GM23338 (cell line): ENCODE data around the gene GPR61. TPM values are rescaled to one million over a fixed set of nuclear protein-coding genes. Genes with fewer than 3 reads are reported as not detected.

Experiments
- ATAC-seq: fragments of 200-7000 bp; cut with Tn5 transposase; 3 replicates; pipeline ENCODE4 v1.9.1; 2020
- DNase-seq: peaks from one replicate; pipeline ENCODE4 v3.0.0-alpha.2; 2015; ENCODE audit warnings: low spot score
- H2AFZ ChIP-seq: fragments of 200-600 bp; sonication (generic); 2 replicates; pipeline ENCODE4 v1.8.0; 2016; ENCODE audit warnings: antibody characterized with exemption, mild to moderate bottlenecking, moderate library complexity
- H3F3A ChIP-seq: fragments of 200-600 bp; sonication (generic); replicated peaks from 2 replicates; pipeline ENCODE4 v1.8.0; 2017; ENCODE audit warnings: antibody characterized with exemption, mixed run types, low read depth
- H3K27ac ChIP-seq: fragments of 200-600 bp; sonication (generic); 2 replicates; pipeline ENCODE4 v1.6.1; 2016; ENCODE audit warnings: low read depth
- H3K27me3 ChIP-seq: fragments of 200-600 bp; sonication (generic); 2 replicates; pipeline ENCODE4 v1.8.0; 2016; ENCODE audit warnings: mild to moderate bottlenecking, mixed run types, moderate library complexity; ENCODE audit not compliant: insufficient read depth
- H3K36me3 ChIP-seq: fragments of 200-600 bp; sonication (generic); 2 replicates; pipeline ENCODE4 v1.8.0; 2016; ENCODE audit warnings: mild to moderate bottlenecking; ENCODE audit not compliant: insufficient read depth
- H3K4me1 ChIP-seq: fragments of 200-600 bp; sonication (generic); 2 replicates; pipeline ENCODE4 v1.8.0; 2016; ENCODE audit warnings: mild to moderate bottlenecking, moderate library complexity; ENCODE audit not compliant: insufficient read depth
- H3K4me2 ChIP-seq: fragments of 200-600 bp; sonication (generic); 2 replicates; pipeline ENCODE4 v1.7.1; 2017; ENCODE audit warnings: mixed run types
- H3K4me3 ChIP-seq: fragments of 200-600 bp; sonication (generic); 2 replicates; pipeline ENCODE4 v1.6.1; 2016; ENCODE audit warnings: mixed run types
- H3K79me2 ChIP-seq: fragments of 200-600 bp; sonication (generic); replicated peaks from 2 replicates; pipeline ENCODE4 v1.8.0; 2017; ENCODE audit warnings: mild to moderate bottlenecking; ENCODE audit not compliant: insufficient read depth
- H3K9me2 ChIP-seq: fragments of 200-600 bp; sonication (generic); 2 replicates; pipeline ENCODE4 v1.8.0; 2017; ENCODE audit not compliant: insufficient read depth
- H4K20me1 ChIP-seq: fragments of 200-600 bp; sonication (generic); replicated peaks from 2 replicates; pipeline ENCODE4 v1.8.0; 2017; ENCODE audit warnings: mild to moderate bottlenecking; ENCODE audit not compliant: insufficient read depth
- H3K27ac Mint-ChIP-seq: 2 replicates; pipeline ENCODE4 v1.8.0; 2020; ENCODE audit warnings: inconsistent platforms, mild to moderate bottlenecking, moderate library complexity, mixed read lengths
- H3K27me3 Mint-ChIP-seq: 3 replicates; pipeline ENCODE4 v1.8.0; 2022; ENCODE audit warnings: low read depth, mild to moderate bottlenecking, moderate library complexity, mixed read lengths, inconsistent platforms; ENCODE audit not compliant: insufficient read depth, poor library complexity
- H3K36me3 Mint-ChIP-seq: 3 replicates; pipeline ENCODE4 v1.8.0; 2021; ENCODE audit warnings: low read depth, mild to moderate bottlenecking, inconsistent platforms, moderate library complexity, mixed read lengths
- H3K4me1 Mint-ChIP-seq: 3 replicates; pipeline ENCODE4 v1.8.0; 2020; ENCODE audit warnings: mild to moderate bottlenecking, inconsistent platforms, mixed read lengths
- H3K4me3 Mint-ChIP-seq: 3 replicates; pipeline ENCODE4 v1.8.0; 2021; ENCODE audit warnings: moderate library complexity, mild to moderate bottlenecking, inconsistent platforms, mixed read lengths
- H3K9me3 Mint-ChIP-seq: 3 replicates; pipeline ENCODE4 v1.8.0; 2020; ENCODE audit warnings: moderate library complexity, mild to moderate bottlenecking, inconsistent platforms, mixed read lengths
- CTCF ChIP-seq, 2 experiments: fragments of 200-600 bp in 1 of 2; sonication (generic) in 1 of 2; conservative IDR thresholded peaks; 2 replicates each; pipeline versions ENCODE4 v1.5.1 to v1.6.1; 2016 to 2017; ENCODE audit warnings: antibody characterized with exemption in 2 of 2, low read depth in 2 of 2, mild to moderate bottlenecking in 2 of 2, moderate library complexity in 1 of 2
- EZH2 ChIP-seq: fragments of 200-600 bp; sonication (generic); IDR thresholded peaks from one replicate; pipeline ENCODE4 v1.8.0; 2017; ENCODE audit warnings: antibody characterized with exemption, mild to moderate bottlenecking, low read depth; ENCODE audit not compliant: unreplicated experiment
- EZH2phosphoT487 ChIP-seq: fragments of 200-600 bp; sonication (generic); IDR thresholded peaks from one replicate; pipeline ENCODE4 v1.8.1; 2018; ENCODE audit warnings: antibody characterized with exemption; ENCODE audit not compliant: unreplicated experiment
- JUNB ChIP-seq: IDR thresholded peaks from one replicate; pipeline ENCODE4 v1.6.1; 2016; ENCODE audit warnings: antibody characterized with exemption; ENCODE audit not compliant: unreplicated experiment
- NANOG ChIP-seq: IDR thresholded peaks from 2 replicates; pipeline ENCODE4 v1.6.1; 2016; ENCODE audit warnings: antibody characterized with exemption, borderline replicate concordance
- REST ChIP-seq: IDR thresholded peaks from one replicate; pipeline ENCODE4 v1.6.1; 2018; ENCODE audit warnings: antibody characterized with exemption; ENCODE audit not compliant: unreplicated experiment
- ZNF114 ChIP-seq: fragments of 250-450 bp; sonication (Bioruptor Pico); IDR thresholded peaks from 2 replicates; pipeline ENCODE4 v1.5.0; 2020; ENCODE audit warnings: mild to moderate bottlenecking, moderate library complexity
- long read RNA-seq: library from polyadenylated mRNA; unstranded; transcript quantifications from one replicate; pipeline ENCODE4 v2.0.0, GENCODE V29; 2020; ENCODE audit not compliant: unreplicated experiment
- polyA plus RNA-seq: library from polyadenylated mRNA; unstranded; fragments of >200 nt; fragmentation: Nextera tagmentation; extraction: Ambion mirVana; gene quantifications from 2 replicates; pipeline ENCODE4 v1.2.1, GENCODE V29; 2016
- total RNA-seq: library from RNA; depleted of rRNA; stranded (reverse); fragments of >200 nt; shearing (Covaris generic); gene quantifications from 2 replicates; pipeline ENCODE4 v1.2.3, GENCODE V29; 2014; rRNA removed

Gene GPR61
- total RNA-seq (0.58 TPM in 1 of 2 replicates, not detected in the other), polyA plus RNA-seq (0.13 and 0.28 TPM in 2 replicates)
- long read RNA-seq = 0 reads

- Mint-ChIP-seq H3K9me3 (no peaks in the 10 kb centered on the region), H3K27me3 (peaks cover 3% of the 10 kb centered on the region), H3K27ac (no peak within 1 kb of the TSS), H3K4me1 (peaks cover 9% of the 10 kb centered on the region), H3K4me3 (peak within 1 kb of the TSS; percentile 38), H3K36me3 (no peaks in the 10 kb centered on the region)
- Histone ChIP-seq H3K4me3 (no peak within 1 kb of the TSS), H3K79me2 (no peaks in the 10 kb centered on the region), H3K4me2 (no peak within 1 kb of the TSS), H3K27me3 (no peaks in the 10 kb centered on the region), H3K27ac (no peak within 1 kb of the TSS), H3K9me2 (no peaks in the 10 kb centered on the region), H2AFZ (no peak within 1 kb of the TSS), H3K36me3 (no peaks in the 10 kb centered on the region), H3K4me1 (no peaks in the 10 kb centered on the region), H4K20me1 (no peaks in the 10 kb centered on the region), H3F3A (no peaks in the 10 kb centered on the region)
- TF ChIP-seq CTCF (conservative IDR thresholded peaks at IDR 0.05; ENCODE audit: low read depth in 2 of 2) (no peak), REST (no peak), ZNF114 (CRISPR knock-in tag) (no peak)
- peak; percentile 46 for DNase-seq
- ATAC-seq = peak; percentile 83
Observed at GRCh38 chr1:109539676-109540075, at the start of gene GPR61. Gene GPR61, plus strand, starts transcription at chr1:109539872. Its CDS starts 3,151 bp downstream, at chr1:109543023.

- Mint-ChIP-seq H3K4me1 (peaks cover 10% of the 10 kb centered on the region), H3K4me3 (no peak overlapping the region), H3K9me3 (no peaks in the 10 kb centered on the region), H3K36me3 (peaks cover 22% of the 10 kb centered on the region; the same call in 2 of the 3 replicates), H3K27me3 (peaks cover 12% of the 10 kb centered on the region), H3K27ac (no peak overlapping the region)
- Histone ChIP-seq H3K36me3 (no peaks in the 10 kb centered on the region), H2AFZ (no peak overlapping the region), H4K20me1 (no peaks in the 10 kb centered on the region), H3K4me3 (no peak overlapping the region), H3K27ac (no peak overlapping the region), H3K4me1 (peaks cover 6% of the 10 kb centered on the region), H3K79me2 (no peaks in the 10 kb centered on the region), H3K9me2 (no peaks in the 10 kb centered on the region), H3K27me3 (no peaks in the 10 kb centered on the region), H3K4me2 (no peak overlapping the region), H3F3A (no peaks in the 10 kb centered on the region; the same call in 1 of the 2 replicates)
- TF ChIP-seq CTCF (conservative IDR thresholded peaks at IDR 0.05; ENCODE audit: low read depth in 2 of 2) = peak; percentile 71 to 83
- TF ChIP-seq EZH2 = no peak
- no peak for TF ChIP-seq NANOG
- no peak for TF ChIP-seq JUNB
- TF ChIP-seq EZH2phosphoT487 = no peak
- DNase-seq (peak; percentile 76), ATAC-seq (peak; percentile 35)
Observed at GRCh38 chr1:109490029-109490933, 49.4 kb upstream of the GPR61 start.
